OCI-LY3 (cell line): ENCODE measurements around the gene SGIP1.

ENCODE experiments used
- EZH2phosphoT487 ChIP-seq: fragments of 200-600 bp; shearing (Covaris generic); IDR thresholded peaks from 2 replicates; pipeline ENCODE4 v1.6.1; 2018; ENCODE audit warnings: antibody characterized with exemption, mixed run types, low read depth
- TF ChIP-seq, protein P1 (sequence below): fragments of 200-600, 300-600 bp; sonication (generic); IDR thresholded peaks from 2 replicates; pipeline ENCODE4 v1.5.1; 2014; ENCODE audit warnings: antibody characterized with exemption, low read length, low read depth

DNA sequence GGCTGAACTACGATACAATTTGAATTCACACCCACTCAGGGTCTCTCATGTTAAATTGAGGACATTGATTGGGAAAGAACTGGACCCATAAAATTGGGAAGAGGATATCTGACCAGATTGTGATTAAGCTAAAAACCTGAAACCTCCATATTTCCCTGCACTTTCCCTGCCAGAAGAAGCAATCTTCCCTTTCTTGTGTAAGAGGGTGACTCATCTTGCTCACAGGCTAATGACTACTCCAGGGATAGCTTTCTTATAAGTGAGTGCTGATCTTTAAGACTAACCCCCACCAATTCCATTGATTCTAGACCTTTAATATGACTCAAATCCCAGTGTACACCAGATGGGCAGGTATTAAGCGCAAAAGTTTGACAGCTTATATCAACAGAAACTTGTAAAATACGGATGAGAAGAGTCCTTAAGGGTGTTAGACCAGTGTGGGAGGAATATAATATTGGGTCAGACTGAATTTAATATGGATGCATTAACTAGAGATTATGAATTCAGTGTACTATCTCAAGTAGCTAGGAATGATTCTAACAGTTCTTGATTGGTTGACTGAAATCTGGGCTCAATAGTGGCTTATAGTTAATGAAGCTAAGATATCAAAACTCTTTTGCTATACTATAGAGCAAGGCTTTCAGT lies 12.1 kb upstream of the SGIP1 start:
- no peak for TF ChIP-seq EZH2phosphoT487
- TF ChIP-seq, protein P1, sequence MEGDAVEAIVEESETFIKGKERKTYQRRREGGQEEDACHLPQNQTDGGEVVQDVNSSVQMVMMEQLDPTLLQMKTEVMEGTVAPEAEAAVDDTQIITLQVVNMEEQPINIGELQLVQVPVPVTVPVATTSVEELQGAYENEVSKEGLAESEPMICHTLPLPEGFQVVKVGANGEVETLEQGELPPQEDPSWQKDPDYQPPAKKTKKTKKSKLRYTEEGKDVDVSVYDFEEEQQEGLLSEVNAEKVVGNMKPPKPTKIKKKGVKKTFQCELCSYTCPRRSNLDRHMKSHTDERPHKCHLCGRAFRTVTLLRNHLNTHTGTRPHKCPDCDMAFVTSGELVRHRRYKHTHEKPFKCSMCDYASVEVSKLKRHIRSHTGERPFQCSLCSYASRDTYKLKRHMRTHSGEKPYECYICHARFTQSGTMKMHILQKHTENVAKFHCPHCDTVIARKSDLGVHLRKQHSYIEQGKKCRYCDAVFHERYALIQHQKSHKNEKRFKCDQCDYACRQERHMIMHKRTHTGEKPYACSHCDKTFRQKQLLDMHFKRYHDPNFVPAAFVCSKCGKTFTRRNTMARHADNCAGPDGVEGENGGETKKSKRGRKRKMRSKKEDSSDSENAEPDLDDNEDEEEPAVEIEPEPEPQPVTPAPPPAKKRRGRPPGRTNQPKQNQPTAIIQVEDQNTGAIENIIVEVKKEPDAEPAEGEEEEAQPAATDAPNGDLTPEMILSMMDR = no peak
